Esophagus (tissue), 2 donors: Measurements from ENCODE around the gene ADD1. TPM values are rescaled to one million over a fixed set of nuclear protein-coding genes. Genes with fewer than 3 reads are reported as not detected.

Source experiments
- H3K27ac ChIP-seq, 2 donors: one replicate each; pipeline ENCODE4 v1.5.1; 2013; ENCODE audit warnings: low read depth in 2 of 2, mild to moderate bottlenecking in 2 of 2, inconsistent platforms in 1 of 2, low read length in 1 of 2, moderate library complexity in 1 of 2
- H3K27me3 ChIP-seq, 2 donors: one replicate each; pipeline ENCODE4 v1.6.1; 2013; ENCODE audit warnings: low read length in 2 of 2, control low read depth in 1 of 2, mild to moderate bottlenecking in 1 of 2; ENCODE audit not compliant: insufficient read depth in 2 of 2, control insufficient read depth in 1 of 2
- H3K36me3 ChIP-seq, 2 donors: one replicate each; pipeline ENCODE4 v1.6.1; 2013; ENCODE audit warnings: low read length in 1 of 2; ENCODE audit not compliant: control insufficient read depth in 2 of 2, insufficient read depth in 2 of 2
- H3K4me1 ChIP-seq, 2 donors: one replicate each; pipeline ENCODE4 v1.6.1; 2013; ENCODE audit warnings: low read length in 1 of 2; ENCODE audit not compliant: control insufficient read depth in 2 of 2, insufficient read depth in 2 of 2
- H3K4me3 ChIP-seq, 2 donors: one replicate each; pipeline ENCODE4 v1.5.1; 2013; ENCODE audit warnings: low read length in 2 of 2, mild to moderate bottlenecking in 2 of 2, low read depth in 1 of 2, moderate library complexity in 1 of 2
- H3K9me3 ChIP-seq, 2 donors: one replicate each; pipeline ENCODE4 v1.6.1; 2013; ENCODE audit warnings: mild to moderate bottlenecking in 2 of 2, low read depth in 1 of 2, low read length in 1 of 2, moderate library complexity in 1 of 2; ENCODE audit not compliant: control insufficient read depth in 2 of 2, insufficient read depth in 1 of 2
- WGBS, 2 donors: extraction: QIAGEN DNeasy Blood & Tissue Kit; methylation state at CpG; one replicate each; pipeline ENCODE4 v1.1.7; 2013; 5-methylcytosine and 5-hydroxymethylcytosine counted together
- polyA plus RNA-seq, 2 donors: library from polyadenylated mRNA; stranded (reverse); fragments of 200-250 nt; gene quantifications; one replicate each; pipeline ENCODE4 v1.2.3, GENCODE V29; 2013
- donor health status: healthy with polysubstance abuse.
- donor health status: Bipolar disorder and iron deficiency.

The ADD1 gene
- polyA plus RNA-seq, 2 donors = 102 to 156 TPM

DNA sequence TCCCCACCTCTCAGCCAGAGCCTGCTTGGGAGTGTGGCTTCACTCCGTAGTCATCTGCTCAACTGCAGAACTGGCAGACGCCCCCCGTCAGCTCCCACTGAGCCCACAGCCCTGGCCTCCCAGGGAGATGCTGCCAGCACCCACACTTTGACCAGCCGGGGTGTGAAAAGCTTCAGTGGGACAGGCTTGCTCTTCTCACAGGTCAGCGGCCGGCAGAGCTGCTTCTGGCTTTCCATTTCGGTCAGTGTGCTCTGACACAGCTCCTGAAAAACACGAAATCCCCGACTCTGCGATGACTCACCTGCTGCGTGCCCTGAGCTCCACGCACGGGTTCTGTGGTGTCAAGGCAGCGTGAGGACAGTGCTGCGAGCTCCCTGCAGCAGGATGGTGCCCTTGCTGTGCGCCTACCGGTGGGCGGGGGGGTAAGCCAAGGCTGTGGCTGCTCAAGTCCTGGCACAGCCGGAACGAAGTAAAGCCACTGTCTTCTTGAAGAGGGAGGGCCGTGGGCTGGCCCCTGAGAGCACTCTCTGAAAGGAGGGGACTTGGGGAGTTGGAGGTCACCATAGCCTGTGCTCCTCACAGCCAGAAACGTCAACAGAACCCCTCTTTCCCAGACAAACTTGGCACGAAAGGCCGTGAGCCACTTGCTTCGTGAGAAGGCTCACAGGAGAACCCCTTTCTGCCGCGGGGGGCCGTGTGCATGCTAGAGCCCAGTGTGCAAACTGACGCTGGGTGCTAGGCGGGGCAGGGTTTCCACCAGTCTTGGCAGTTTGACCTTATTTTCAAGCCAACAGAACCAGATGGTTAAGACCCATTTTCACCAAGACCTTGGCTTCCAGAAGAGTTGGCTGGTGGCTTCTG is 96.0 kb downstream of the ADD1 start:
- 76 to 80% methylated on average over 30 of the region's 30 CpGs for WGBS, 2 donors
- H3K36me3 ChIP-seq = peaks cover 15 to 52% of the 10 kb centered on the region in 2 donors
- no peak overlapping the region for H3K27ac ChIP-seq
- H3K4me1 ChIP-seq = peaks cover 0 to 26% of the 10 kb centered on the region in 2 donors
- H3K9me3 ChIP-seq = no peaks in the 10 kb centered on the region
- H3K4me3 ChIP-seq = no peak overlapping the region
- no peaks in the 10 kb centered on the region for H3K27me3 ChIP-seq

DNA sequence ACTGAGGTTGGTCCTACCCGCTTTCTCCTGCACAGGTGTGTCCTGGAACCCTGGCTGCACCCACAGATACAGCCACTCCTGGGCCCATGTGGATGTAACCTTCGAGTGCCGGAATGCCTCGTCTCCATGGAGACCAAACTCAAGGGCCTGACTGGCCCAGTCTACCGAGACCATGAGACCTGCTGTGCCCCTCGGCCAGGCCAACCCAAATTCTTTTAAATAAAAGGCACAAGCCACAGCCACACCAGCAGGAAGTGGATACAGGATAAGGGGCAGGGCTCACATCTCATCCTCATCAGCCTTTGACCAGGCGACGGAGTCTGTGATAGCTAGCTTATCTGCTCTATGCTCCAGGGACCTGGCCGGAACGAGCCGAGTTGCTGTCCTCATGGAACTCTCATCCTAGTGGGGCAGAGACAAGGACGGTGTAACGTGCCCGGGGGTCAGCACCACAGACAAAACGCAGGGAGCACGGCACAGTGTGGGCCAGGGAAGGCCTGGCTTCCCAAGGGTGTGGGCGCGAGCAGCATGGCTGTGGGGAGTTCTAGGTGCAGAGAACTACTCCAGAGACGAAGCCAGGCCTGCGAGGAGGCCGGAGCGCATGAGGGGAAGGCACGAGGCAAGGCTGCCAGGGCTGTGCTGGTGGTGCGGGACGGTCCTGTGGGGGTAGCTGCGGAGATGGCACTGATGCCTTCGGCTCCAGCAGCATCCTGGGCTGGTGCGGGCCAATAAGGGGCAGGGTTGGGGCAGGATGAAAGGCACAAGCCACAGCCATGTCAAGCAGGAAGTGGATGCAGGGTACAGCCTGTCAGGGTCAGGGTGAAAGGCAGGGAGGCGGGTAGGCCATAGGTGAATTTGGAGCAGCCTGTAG is 96.9 kb downstream of the ADD1 start:
- peaks cover 21 to 56% of the 10 kb centered on the region in 2 donors for H3K36me3 ChIP-seq
- no peaks in the 10 kb centered on the region for H3K9me3 ChIP-seq
- H3K27ac ChIP-seq = no peak overlapping the region
- no peak overlapping the region for H3K4me3 ChIP-seq
- peaks cover 0 to 23% of the 10 kb centered on the region in 2 donors for H3K4me1 ChIP-seq
- 90 to 91% methylated on average over 29 of the region's 29 CpGs for WGBS, 2 donors
- H3K27me3 ChIP-seq = no peaks in the 10 kb centered on the region

DNA sequence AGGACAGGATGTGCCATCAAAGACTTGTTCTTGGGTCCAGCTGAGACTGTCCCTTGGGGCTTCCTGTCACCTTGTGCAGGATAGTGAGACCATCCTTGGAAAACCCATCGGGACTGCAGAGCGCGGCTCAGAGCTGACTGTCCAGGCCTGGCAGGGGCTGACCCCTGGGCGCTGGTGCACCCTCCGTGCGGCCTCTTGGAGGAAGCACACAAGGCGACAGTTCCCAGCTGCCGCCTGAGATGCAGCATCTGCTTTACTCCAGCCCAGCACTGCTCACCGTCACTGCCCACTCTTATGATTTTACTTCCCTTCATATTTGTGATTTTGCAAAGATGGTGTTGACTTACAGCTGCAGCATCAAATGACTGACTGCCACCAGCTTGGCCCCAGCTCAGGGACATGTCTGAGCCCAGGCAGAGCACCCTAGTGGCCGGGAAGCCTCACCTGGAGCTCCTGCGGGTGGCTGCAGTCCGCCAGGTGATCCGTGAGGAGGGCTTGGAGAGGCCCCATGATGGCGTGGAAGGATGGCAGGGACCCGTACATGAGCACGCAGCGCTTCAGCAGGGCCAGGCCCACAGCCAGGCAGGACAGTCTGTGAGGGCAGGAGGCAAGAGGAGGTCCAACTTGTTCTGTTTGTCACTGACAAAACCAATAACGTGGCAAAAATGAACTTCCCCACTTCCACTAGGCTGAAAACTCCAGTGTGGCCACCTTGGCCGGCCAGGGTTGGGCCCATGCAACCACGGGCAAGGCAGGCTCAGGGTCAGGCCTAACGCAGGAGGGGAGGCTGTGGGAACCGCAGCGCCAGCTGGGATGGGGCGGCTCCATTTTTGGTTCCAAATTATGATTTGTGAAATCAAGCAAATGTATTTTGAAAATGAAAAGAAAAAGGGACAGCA is 97.7 kb downstream of the ADD1 start:
- Histone ChIP-seq H3K27ac (no peak overlapping the region), H3K9me3 (no peaks in the 10 kb centered on the region), H3K4me1 (peaks cover 0 to 16% of the 10 kb centered on the region in 2 donors), H3K4me3 (no peak overlapping the region), H3K36me3 (peaks cover 21 to 64% of the 10 kb centered on the region in 2 donors), H3K27me3 (no peaks in the 10 kb centered on the region)
- 88 to 90% methylated on average over 24 of the region's 24 CpGs for WGBS, 2 donors

DNA sequence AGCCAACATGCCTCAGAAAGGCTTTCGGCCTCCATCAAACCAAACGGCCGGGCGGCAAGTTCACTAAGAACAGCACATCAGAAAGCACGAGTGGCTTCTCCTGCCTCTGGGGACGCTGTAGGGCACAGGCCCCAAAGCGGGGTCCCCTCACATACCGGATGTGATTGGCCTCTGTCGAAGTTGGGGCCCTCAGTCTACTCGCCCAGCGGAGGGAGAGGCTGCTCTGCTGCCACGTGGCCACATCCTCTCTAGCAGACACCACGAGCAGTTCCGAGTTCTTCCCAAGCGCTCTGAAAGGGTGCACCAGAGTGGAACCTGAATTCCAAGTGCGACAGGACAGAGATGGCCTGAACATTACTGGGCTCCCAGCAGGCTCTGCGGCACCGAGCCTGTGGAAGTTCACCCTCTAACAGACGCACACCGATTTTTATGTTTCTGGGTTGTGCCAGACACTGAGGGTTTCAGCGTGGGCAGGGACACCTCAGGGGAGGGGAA is 98.4 kb downstream of the ADD1 start:
- Histone ChIP-seq H3K27ac (no peak overlapping the region), H3K4me1 (peaks cover 0 to 15% of the 10 kb centered on the region in 2 donors), H3K27me3 (no peaks in the 10 kb centered on the region), H3K9me3 (no peaks in the 10 kb centered on the region), H3K4me3 (no peak overlapping the region), H3K36me3 (peaks cover 23 to 71% of the 10 kb centered on the region in 2 donors)
- WGBS, 2 donors = 89% methylated on average over 21 of the region's 21 CpGs

DNA sequence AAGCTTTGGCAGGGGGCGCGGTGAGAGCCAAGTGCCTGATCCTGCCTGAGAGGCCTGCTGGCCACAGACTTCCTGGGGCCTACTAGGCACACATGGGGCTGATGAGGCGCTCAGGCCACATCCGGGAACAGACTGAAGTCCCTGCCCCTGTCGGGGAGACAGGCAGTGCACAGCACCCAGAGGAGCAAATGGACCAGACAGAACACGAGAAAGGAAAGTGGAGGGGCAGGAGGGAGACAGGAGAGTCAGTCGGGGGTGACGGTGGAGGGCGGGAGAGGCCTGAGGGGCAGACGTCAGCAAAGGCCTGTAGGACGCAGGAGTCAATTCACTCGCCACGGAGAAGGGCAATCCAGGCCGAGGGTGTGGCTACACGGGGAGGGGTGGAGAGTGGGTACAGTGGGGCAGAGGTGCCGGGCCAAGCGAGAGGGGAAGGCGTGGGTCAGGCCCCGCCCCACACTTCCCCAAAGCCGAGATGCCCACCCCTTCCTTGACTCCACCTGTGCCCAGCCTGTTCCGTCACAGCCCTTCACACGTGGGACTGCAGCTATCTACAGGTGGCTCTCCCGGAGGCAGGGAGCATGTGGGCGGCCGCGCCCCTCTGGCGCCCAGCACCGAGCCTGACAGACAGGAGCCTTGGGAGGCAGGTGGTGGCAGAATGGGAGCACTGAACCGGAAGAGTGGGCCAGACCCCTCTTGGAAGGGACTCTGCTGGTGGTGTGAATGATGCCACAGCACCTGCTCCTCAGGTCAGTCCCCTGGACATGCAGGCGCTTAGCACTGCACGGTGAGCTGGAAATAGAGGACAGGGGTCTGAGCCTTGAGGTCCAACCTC is 99.1 kb downstream of the ADD1 start:
- Histone ChIP-seq H3K4me3 (no peak overlapping the region), H3K27me3 (no peaks in the 10 kb centered on the region), H3K9me3 (no peaks in the 10 kb centered on the region), H3K27ac (peak overlapping the region in 1 of 2 donors; percentile 11), H3K4me1 (peaks cover 0 to 11% of the 10 kb centered on the region in 2 donors), H3K36me3 (peaks cover 30 to 77% of the 10 kb centered on the region in 2 donors)
- 65 to 67% methylated on average over 30 to 31 of the region's 31 CpGs for WGBS, 2 donors

DNA sequence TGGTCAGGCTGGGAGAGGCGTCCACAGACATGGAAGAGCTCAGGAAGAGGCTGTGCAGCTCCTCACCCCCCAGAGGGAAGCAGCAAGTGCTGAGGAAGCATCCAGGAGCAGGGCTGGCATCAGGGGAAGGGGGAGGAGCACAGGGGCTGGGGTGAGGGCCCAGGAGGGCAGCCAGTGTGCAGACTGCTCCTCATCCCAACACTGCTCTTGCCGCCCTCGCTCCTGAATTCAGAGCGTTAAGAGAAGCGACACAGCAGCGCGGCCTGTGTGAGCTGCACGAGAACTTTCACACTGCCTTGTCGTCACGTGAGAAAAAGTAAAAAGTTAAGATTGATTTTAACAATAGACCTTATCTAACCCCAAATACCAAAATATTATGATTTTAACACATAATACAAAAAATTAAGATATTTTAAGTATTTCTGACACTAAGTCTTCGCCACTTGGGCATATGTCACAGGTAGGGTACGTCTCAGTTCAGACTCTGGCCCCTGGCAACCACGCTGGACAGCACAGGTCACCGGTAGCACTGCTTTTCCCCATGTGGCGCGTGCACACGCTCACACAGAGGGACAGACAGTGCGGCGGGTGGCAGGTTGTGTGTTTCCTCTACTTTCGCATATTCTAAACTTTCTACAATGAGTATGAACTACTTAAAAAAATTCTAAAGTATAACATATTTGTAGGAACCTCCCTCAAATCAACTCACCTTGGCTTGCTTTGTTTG is 99.9 kb downstream of the ADD1 start:
- WGBS, 2 donors = 94 to 95% methylated on average over 20 of the region's 20 CpGs
- Histone ChIP-seq H3K27ac (no peak overlapping the region), H3K9me3 (no peaks in the 10 kb centered on the region), H3K36me3 (peaks cover 33 to 79% of the 10 kb centered on the region in 2 donors), H3K4me3 (no peak overlapping the region), H3K27me3 (no peaks in the 10 kb centered on the region), H3K4me1 (peaks cover 0 to 11% of the 10 kb centered on the region in 2 donors)

DNA sequence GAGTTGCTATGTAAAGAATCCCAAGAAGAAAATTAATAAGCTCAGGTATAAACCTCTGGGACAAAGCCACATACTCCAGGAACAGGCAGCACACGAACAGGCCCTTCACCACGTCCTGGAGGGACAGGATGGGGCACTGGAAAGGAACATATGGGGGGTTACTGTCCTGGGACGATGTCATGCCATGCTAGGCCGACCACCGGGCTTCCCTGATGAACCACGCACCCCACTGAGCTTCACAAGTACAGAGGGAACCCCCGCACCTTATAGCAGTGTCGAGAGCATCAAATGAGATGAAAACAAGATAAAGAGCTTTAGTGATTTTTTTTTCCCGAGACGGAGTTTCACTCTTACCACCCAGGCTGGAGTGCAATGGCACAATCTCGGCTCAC is 100.4 kb downstream of the ADD1 start:
- Histone ChIP-seq H3K27me3 (no peaks in the 10 kb centered on the region), H3K9me3 (no peaks in the 10 kb centered on the region), H3K4me3 (no peak overlapping the region), H3K36me3 (peaks cover 30 to 75% of the 10 kb centered on the region in 2 donors), H3K4me1 (peaks cover 0 to 11% of the 10 kb centered on the region in 2 donors), H3K27ac (no peak overlapping the region)
- WGBS, 2 donors = 86 to 87% methylated on average over 11 of the region's 11 CpGs
